ENCODE measurements around the gene TMEM141.
"Not testable (repeated sequence)": the region's sequence is repeated elsewhere in the genome, so short reads cannot be mapped to it uniquely, and the experiment has no call there.

The TMEM141 gene

GRCh38 chr9:136769710-136770191 is 21.4 kb upstream of the TMEM141 start:
- FAIRE-seq = no peak

GRCh38 chr9:136771907-136772415 is 19.2 kb upstream of the TMEM141 start:
- FAIRE-seq = no peak
- no peak for DNase-seq (ENCODE audit: insufficient read length, low spot score)

More at GRCh38 chr9:136769710-136770191, 21.4 kb upstream of the TMEM141 start:
- DNase-seq (ENCODE audit: insufficient read length, low spot score) = peak; percentile 85

- DNase-seq (ENCODE audit: insufficient read length, low spot score) = no peak
- peak; percentile 8 for FAIRE-seq
These were observed 17.6 kb upstream of the TMEM141 start for GRCh38 chr9:136773386-136774044.

- FAIRE-seq (no peak), DNase-seq (ENCODE audit: insufficient read length, low spot score) (no peak)
These were observed 16.6 kb upstream of the TMEM141 start for GRCh38 chr9:136774416-136775045.

- DNase-seq (ENCODE audit: insufficient read length, low spot score) = no peak
- no peak for FAIRE-seq
These were observed 16.0 kb upstream of the TMEM141 start for GRCh38 chr9:136775191-136775590.

GRCh38 chr9:136776947-136777346 is 14.2 kb upstream of the TMEM141 start:
- DNase-seq (ENCODE audit: insufficient read length, low spot score) (no peak), FAIRE-seq (no peak)

- FAIRE-seq = no peak
- no peak for DNase-seq (ENCODE audit: insufficient read length, low spot score)
These were observed 13.8 kb upstream of the TMEM141 start for GRCh38 chr9:136777359-136777758.

GRCh38 chr9:136779808-136780207 is 11.3 kb upstream of the TMEM141 start:
- DNase-seq (ENCODE audit: insufficient read length, low spot score) (no peak), FAIRE-seq (no peak)

GRCh38 chr9:136782452-136782851 is 8.7 kb upstream of the TMEM141 start:
- no peak for DNase-seq (ENCODE audit: insufficient read length, low spot score)
- no peak for FAIRE-seq

GRCh38 chr9:136784249-136784996 is 6.7 kb upstream of the TMEM141 start:
- FAIRE-seq = no peak
- DNase-seq (ENCODE audit: insufficient read length, low spot score) = no peak

- FAIRE-seq (no peak), DNase-seq (ENCODE audit: insufficient read length, low spot score) (no peak)
These were observed 6.2 kb upstream of the TMEM141 start for GRCh38 chr9:136784997-136785361.

- DNase-seq (ENCODE audit: insufficient read length, low spot score); FAIRE-seq: not testable (repeated sequence)
These were observed 5.4 kb upstream of the TMEM141 start for GRCh38 chr9:136785565-136786355.

- DNase-seq (ENCODE audit: insufficient read length, low spot score) (no peak), FAIRE-seq (no peak)
These were observed 4.7 kb upstream of the TMEM141 start for GRCh38 chr9:136786451-136786850.

- FAIRE-seq = not testable (repeated sequence)
These were observed 4.2 kb upstream of the TMEM141 start for GRCh38 chr9:136786983-136787382.

GRCh38 chr9:136787690-136788400 is 3.3 kb upstream of the TMEM141 start:
- peak; percentile 92 for FAIRE-seq
- DNase-seq (ENCODE audit: insufficient read length, low spot score) = no peak

More at GRCh38 chr9:136786983-136787382, 4.2 kb upstream of the TMEM141 start:
- DNase-seq (ENCODE audit: insufficient read length, low spot score) = not testable (repeated sequence)

GRCh38 chr9:136788644-136789522 is 2.3 kb upstream of the TMEM141 start:
- FAIRE-seq; DNase-seq (ENCODE audit: insufficient read length, low spot score): not testable (repeated sequence)

GRCh38 chr9:136789523-136789937 is 1.6 kb upstream of the TMEM141 start:
- DNase-seq (ENCODE audit: insufficient read length, low spot score) (no peak), FAIRE-seq (no peak)

- DNase-seq (ENCODE audit: insufficient read length, low spot score) (no peak), FAIRE-seq (no peak)
These were observed 552 bp downstream of the TMEM141 start for GRCh38 chr9:136791516-136792276.

Data from GM19239 (cell line).